Esophagus (tissue), 2 donors: ENCODE results near the gene RIBC1. TPM values are rescaled to one million over a fixed set of nuclear protein-coding genes. Genes with fewer than 3 reads are reported as not detected.
A peak's percentile ranks its signal among the peaks of the same experiment; 100 is the strongest.

ENCODE experiments used
- H3K27ac ChIP-seq, 2 donors: one replicate each; pipeline ENCODE4 v1.5.1; 2013; ENCODE audit warnings: low read depth in 2 of 2, mild to moderate bottlenecking in 2 of 2, inconsistent platforms in 1 of 2, low read length in 1 of 2, moderate library complexity in 1 of 2
- H3K27me3 ChIP-seq, 2 donors: one replicate each; pipeline ENCODE4 v1.6.1; 2013; ENCODE audit warnings: low read length in 2 of 2, control low read depth in 1 of 2, mild to moderate bottlenecking in 1 of 2; ENCODE audit not compliant: insufficient read depth in 2 of 2, control insufficient read depth in 1 of 2
- H3K36me3 ChIP-seq, 2 donors: one replicate each; pipeline ENCODE4 v1.6.1; 2013; ENCODE audit warnings: low read length in 1 of 2; ENCODE audit not compliant: control insufficient read depth in 2 of 2, insufficient read depth in 2 of 2
- H3K4me1 ChIP-seq, 2 donors: one replicate each; pipeline ENCODE4 v1.6.1; 2013; ENCODE audit warnings: low read length in 1 of 2; ENCODE audit not compliant: control insufficient read depth in 2 of 2, insufficient read depth in 2 of 2
- H3K4me3 ChIP-seq, 2 donors: one replicate each; pipeline ENCODE4 v1.5.1; 2013; ENCODE audit warnings: low read length in 2 of 2, mild to moderate bottlenecking in 2 of 2, low read depth in 1 of 2, moderate library complexity in 1 of 2
- H3K9me3 ChIP-seq, 2 donors: one replicate each; pipeline ENCODE4 v1.6.1; 2013; ENCODE audit warnings: mild to moderate bottlenecking in 2 of 2, low read depth in 1 of 2, low read length in 1 of 2, moderate library complexity in 1 of 2; ENCODE audit not compliant: control insufficient read depth in 2 of 2, insufficient read depth in 1 of 2
- WGBS, 2 donors: extraction: QIAGEN DNeasy Blood & Tissue Kit; methylation state at CpG; one replicate each; pipeline ENCODE4 v1.1.7; 2013; 5-methylcytosine and 5-hydroxymethylcytosine counted together
- polyA plus RNA-seq, 2 donors: library from polyadenylated mRNA; stranded (reverse); fragments of 200-250 nt; gene quantifications; one replicate each; pipeline ENCODE4 v1.2.3, GENCODE V29; 2013
- donor health status: healthy with polysubstance abuse.
- donor health status: Bipolar disorder and iron deficiency.

The RIBC1 gene
- polyA plus RNA-seq, 2 donors: 0.64 to 0.77 TPM

DNA sequence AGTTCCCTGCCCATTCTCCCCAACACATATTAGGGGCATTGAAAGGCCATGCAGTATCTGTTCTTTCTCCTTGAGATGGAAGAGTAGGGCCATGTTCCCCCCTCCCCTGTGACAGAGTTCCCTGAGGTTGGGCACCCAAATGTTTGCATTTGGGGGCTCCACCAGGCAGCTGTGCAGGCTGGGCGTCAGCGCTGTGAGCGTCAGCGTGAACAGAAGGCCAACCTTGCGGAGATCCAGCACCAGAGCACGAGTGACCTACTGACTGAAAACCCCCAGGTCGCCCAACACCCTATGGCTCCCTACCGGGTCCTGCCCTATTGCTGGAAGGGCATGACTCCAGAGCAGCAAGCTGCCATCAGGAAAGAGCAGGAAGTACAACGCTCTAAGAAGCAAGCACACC, 7.6 kb downstream of the RIBC1 start:
- H3K9me3 ChIP-seq: no peaks in the 10 kb centered on the region
- WGBS, 2 donors: 90 to 94% methylated on average over 9 of the region's 9 CpGs
- peaks cover 3 to 9% of the 10 kb centered on the region in 2 donors for H3K36me3 ChIP-seq
- no peak overlapping the region for H3K27ac ChIP-seq
- H3K4me3 ChIP-seq: no peak overlapping the region
- no peaks in the 10 kb centered on the region for H3K4me1 ChIP-seq
- H3K27me3 ChIP-seq: no peaks in the 10 kb centered on the region

GRCh38 chrX:53433651-53434639, 11.3 kb downstream of the RIBC1 start, which contains the start of gene HSD17B10:
HSD17B10 (minus strand) TSS chrX:53434370; CDS start chrX:53434345, 25 bp downstream.
- Histone ChIP-seq H3K4me1 (no peaks in the 10 kb centered on the region), H3K36me3 (peaks cover 3 to 9% of the 10 kb centered on the region in 2 donors), H3K9me3 (no peaks in the 10 kb centered on the region), H3K27me3 (no peaks in the 10 kb centered on the region), H3K4me3 (peak within 1 kb of the TSS; percentile 61 to 79), H3K27ac (peak within 1 kb of the TSS; percentile 73 to 82)
- 4 to 23% methylated on average over 57 to 61 of the region's 61 CpGs for WGBS, 2 donors

DNA sequence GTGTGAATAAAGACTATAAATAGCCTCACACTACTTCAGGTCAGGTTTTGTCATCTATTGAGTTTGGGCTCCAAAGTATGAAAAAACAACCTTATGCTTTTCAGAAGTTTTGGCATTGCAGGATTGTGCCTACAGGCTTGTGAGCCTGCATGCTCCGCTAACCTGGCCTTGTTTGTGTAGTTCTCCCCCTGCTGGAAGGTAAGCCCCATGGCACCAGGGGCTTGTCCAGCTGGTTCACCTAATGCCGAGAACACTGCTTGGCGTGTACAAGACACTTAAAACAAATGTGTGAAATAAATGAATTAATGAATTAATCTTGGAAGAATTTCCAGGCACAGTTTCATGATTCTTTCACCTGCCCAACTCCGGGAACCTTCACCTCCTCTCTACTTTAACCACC, 13.3 kb downstream of the RIBC1 start:
- H3K36me3 ChIP-seq: peaks cover 3 to 9% of the 10 kb centered on the region in 2 donors
- no peak overlapping the region for H3K27ac ChIP-seq
- no peaks in the 10 kb centered on the region for H3K4me1 ChIP-seq
- WGBS, 2 donors: 0 to 5% methylated on average over 4 of the region's 4 CpGs
- H3K9me3 ChIP-seq: no peaks in the 10 kb centered on the region
- H3K4me3 ChIP-seq: no peak overlapping the region
- no peaks in the 10 kb centered on the region for H3K27me3 ChIP-seq

GRCh38 chrX:53437206-53437605, 14.5 kb downstream of the RIBC1 start:
- H3K27ac ChIP-seq: no peak overlapping the region
- no peaks in the 10 kb centered on the region for H3K36me3 ChIP-seq
- no peaks in the 10 kb centered on the region for H3K27me3 ChIP-seq
- no peak overlapping the region for H3K4me3 ChIP-seq
- WGBS, 2 donors: 75 to 87% methylated on average over 2 of the region's 2 CpGs
- no peaks in the 10 kb centered on the region for H3K9me3 ChIP-seq
- no peaks in the 10 kb centered on the region for H3K4me1 ChIP-seq

DNA sequence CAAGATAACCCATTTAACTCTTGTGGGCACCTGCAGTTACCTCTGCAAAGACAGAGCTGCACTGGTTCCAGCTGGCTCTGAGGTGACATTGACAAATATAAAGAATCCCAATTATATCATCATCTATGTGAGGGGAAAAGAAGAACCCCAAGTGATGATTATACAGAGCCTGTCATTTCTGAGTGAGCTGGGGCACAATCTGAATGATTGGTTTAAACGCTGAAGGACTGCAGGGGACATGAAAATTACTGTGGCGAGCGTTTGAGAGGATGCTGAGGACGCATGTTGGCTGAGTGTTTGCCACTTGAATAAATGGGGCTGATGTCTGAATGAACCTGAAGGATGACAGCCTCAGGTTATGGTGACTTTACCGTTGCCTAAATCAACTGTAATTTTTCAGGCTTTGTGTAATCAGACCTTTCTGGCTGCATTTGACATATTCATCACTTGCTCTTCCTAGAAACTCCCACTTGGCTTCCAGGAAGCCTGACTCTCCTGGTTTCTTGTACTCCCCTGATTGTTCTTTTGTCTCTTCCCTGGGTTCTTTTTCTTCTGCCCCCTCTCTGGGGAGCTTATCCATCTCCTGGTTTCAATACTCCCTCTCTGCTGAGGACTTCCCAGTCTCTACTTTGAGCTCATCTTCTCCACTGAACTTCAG, 15.6 kb downstream of the RIBC1 start:
- 45 to 52% methylated on average over 5 of the region's 5 CpGs for WGBS, 2 donors
- no peak overlapping the region for H3K27ac ChIP-seq
- H3K4me3 ChIP-seq: no peak overlapping the region
- no peaks in the 10 kb centered on the region for H3K36me3 ChIP-seq
- no peaks in the 10 kb centered on the region for H3K27me3 ChIP-seq
- no peaks in the 10 kb centered on the region for H3K4me1 ChIP-seq
- H3K9me3 ChIP-seq: no peaks in the 10 kb centered on the region

DNA sequence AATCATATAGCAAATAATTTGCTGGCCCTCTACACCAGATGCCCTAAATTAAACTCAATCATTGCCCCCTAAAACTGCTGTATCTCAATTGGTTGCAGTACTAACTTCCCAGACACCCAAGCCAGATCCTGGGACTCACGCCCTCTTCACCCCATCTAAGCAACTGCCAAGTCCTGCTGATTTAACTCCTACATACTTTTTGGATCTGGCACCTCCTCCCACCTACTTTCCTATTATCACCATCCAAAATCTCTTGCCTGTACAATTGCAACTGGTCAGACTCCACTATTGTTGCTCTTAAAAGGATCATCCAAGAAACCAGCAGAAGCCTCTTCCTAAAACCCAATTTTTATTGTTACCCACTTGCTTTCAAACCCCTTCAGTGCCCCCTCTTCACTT, 16.2 kb downstream of the RIBC1 start:
- WGBS, 2 donors: 38 to 58% methylated on average over 1 of the region's 1 CpG
- no peaks in the 10 kb centered on the region for H3K27me3 ChIP-seq
- no peak overlapping the region for H3K27ac ChIP-seq
- no peaks in the 10 kb centered on the region for H3K4me1 ChIP-seq
- H3K4me3 ChIP-seq: no peak overlapping the region
- no peaks in the 10 kb centered on the region for H3K36me3 ChIP-seq
- H3K9me3 ChIP-seq: no peaks in the 10 kb centered on the region

DNA sequence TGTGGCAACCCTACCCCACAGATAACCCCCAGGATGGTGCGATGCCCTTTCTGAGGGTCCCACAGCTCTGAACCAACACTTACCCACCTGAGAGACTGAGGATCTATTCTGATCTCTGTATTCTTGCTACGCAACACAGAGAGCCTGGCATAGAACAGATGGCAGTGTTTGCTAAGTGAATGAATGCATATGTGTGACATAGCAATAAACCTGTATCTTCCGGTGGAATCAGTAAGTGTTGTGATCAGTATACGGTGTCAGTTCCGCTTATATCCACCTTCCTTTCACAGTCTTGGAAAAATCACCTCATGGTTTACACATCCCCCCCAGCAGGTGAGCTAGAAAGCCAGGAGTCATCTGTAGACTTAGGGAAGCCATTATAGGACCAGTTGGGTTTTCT, 17.4 kb downstream of the RIBC1 start:
- 40 to 54% methylated on average over 5 of the region's 5 CpGs for WGBS, 2 donors

GRCh38 chrX:53440621-53441517, 18.2 kb downstream of the RIBC1 start:
- Histone ChIP-seq H3K27ac (peak overlapping the region; percentile 96 to 97), H3K9me3 (no peaks in the 10 kb centered on the region), H3K4me3 (peak overlapping the region; percentile 37 to 46), H3K4me1 (no peaks in the 10 kb centered on the region), H3K27me3 (no peaks in the 10 kb centered on the region), H3K36me3 (no peaks in the 10 kb centered on the region)
- WGBS, 2 donors: 9 to 18% methylated on average over 39 of the region's 39 CpGs

More for the DNA sequence above, 17.4 kb downstream of the RIBC1 start:
- no peaks in the 10 kb centered on the region for H3K27me3 ChIP-seq
- H3K4me1 ChIP-seq: no peaks in the 10 kb centered on the region
- H3K27ac ChIP-seq: peak overlapping the region; percentile 96 to 97
- no peaks in the 10 kb centered on the region for H3K9me3 ChIP-seq
- peak overlapping the region; percentile 37 to 42 for H3K4me3 ChIP-seq
- H3K36me3 ChIP-seq: no peaks in the 10 kb centered on the region
